HEK293T (cell line): ENCODE measurements around the gene CHD5.

ENCODE experiments used
- BHLHE40 ChIP-seq: fragments of 450-650 bp; IDR thresholded peaks from 2 replicates; pipeline ENCODE4 v1.6.1; 2016; ENCODE audit warnings: mild to moderate bottlenecking, moderate library complexity, borderline replicate concordance
- CTBP1 ChIP-seq: fragments of 450-650 bp; IDR thresholded peaks from 2 replicates; pipeline ENCODE4 v1.6.1; 2016; ENCODE audit warnings: borderline replicate concordance
- ELF4 ChIP-seq: fragments of 450-650 bp; IDR thresholded peaks from 2 replicates; pipeline ENCODE4 v1.6.1; 2017; ENCODE audit warnings: antibody characterized with exemption
- FOXA1 ChIP-seq: fragments of 450-650 bp; IDR thresholded peaks from 2 replicates; pipeline ENCODE4 v1.6.1; 2016; ENCODE audit warnings: mild to moderate bottlenecking
- FOXM1 ChIP-seq: fragments of 450-650 bp; IDR thresholded peaks from 2 replicates; pipeline ENCODE4 v1.6.1; 2017; ENCODE audit warnings: mild to moderate bottlenecking, borderline replicate concordance
- LEF1 ChIP-seq: fragments of 450-650 bp; IDR thresholded peaks from 2 replicates; pipeline ENCODE4 v1.6.1; 2017; ENCODE audit warnings: mild to moderate bottlenecking, borderline replicate concordance
- NFRKB ChIP-seq: fragments of 450-650 bp; IDR thresholded peaks from 2 replicates; pipeline ENCODE4 v1.6.1; 2016; ENCODE audit warnings: mild to moderate bottlenecking, moderate library complexity
- PKNOX1 ChIP-seq: fragments of 450-650 bp; IDR thresholded peaks from 2 replicates; pipeline ENCODE4 v1.6.1; 2016
- SP1 ChIP-seq: fragments of 450-650 bp; IDR thresholded peaks from 2 replicates; pipeline ENCODE4 v1.6.1; 2017
- SUZ12 ChIP-seq: fragments of 450-650 bp; IDR thresholded peaks from 2 replicates; pipeline ENCODE4 v1.6.1; 2016; ENCODE audit warnings: mild to moderate bottlenecking

DNA sequence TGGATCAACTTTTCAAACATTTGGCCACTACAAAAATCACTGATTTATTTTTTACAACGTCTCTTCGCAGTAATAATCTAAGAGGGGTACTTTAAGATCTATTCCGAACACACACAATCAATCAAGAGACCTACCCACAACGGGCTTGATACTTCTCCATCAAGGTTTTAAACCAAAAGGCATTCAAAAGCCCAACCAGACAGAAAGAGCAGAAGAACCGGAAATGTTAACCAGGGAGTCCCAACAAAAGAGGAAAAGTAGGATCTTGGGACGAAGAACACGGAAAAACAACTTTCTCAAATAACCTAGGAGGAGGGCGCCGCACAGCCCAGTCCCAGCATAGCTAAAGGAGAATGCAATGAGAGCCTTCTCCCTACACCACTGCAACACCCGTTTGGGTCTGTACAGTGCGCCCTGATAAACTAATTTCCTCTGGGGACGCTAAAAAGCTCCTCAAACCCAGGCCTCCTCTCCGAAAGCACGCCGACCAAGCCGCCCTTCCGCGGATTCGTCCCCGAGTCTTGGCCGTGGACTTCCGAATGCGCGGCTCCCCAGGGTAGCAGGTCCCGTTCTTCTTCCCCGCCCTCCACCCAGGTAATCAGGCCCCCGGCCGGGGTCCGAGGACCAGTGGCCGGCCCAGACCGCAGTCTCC is 18.7 kb upstream of the CHD5 start:
- no peak for TF ChIP-seq SP1
- TF ChIP-seq BHLHE40, result no peak
- TF ChIP-seq SUZ12, result no peak
- TF ChIP-seq FOXM1, result no peak
- TF ChIP-seq NFRKB, result no peak
- TF ChIP-seq ELF4, result no peak
- no peak for TF ChIP-seq CTBP1
- no peak for TF ChIP-seq FOXA1
- TF ChIP-seq PKNOX1, result no peak
- no peak for TF ChIP-seq LEF1
